NCI-H2196 (cell line): ENCODE measurements around the gene UBE2J1.
"Not testable (repeated sequence)": the region's sequence is repeated elsewhere in the genome, so short reads cannot be mapped to it uniquely, and the experiment has no call there.

Experiments used
- DNase-seq: peaks from one replicate; lab custom pipeline; 2025; ENCODE audit not compliant: unreplicated experiment; lab: John Stamatoyannopoulos, UW

The UBE2J1 gene

GRCh38 chr6:89321131-89321970 lies 31.2 kb downstream of the UBE2J1 start:
- DNase-seq: no peak

- no peak for DNase-seq
Observed at GRCh38 chr6:89320012-89320559, 32.4 kb downstream of the UBE2J1 start.

- DNase-seq: no peak
Observed at GRCh38 chr6:89317067-89317466, 35.5 kb downstream of the UBE2J1 start.

- DNase-seq: no peak
Observed at GRCh38 chr6:89315249-89315885, 37.2 kb downstream of the UBE2J1 start, which contains the start of gene GABRR2. Gene GABRR2 (minus strand): TSS chr6:89315299. CDS start chr6:89315165, 134 bp downstream.

GRCh38 chr6:89314692-89315091 lies 37.8 kb downstream of the UBE2J1 start:
- DNase-seq: no peak

GRCh38 chr6:89313006-89313405 lies 39.5 kb downstream of the UBE2J1 start:
- no peak for DNase-seq

- DNase-seq: peak; percentile 73
Observed at GRCh38 chr6:89311853-89312531, 40.5 kb downstream of the UBE2J1 start.

GRCh38 chr6:89311530-89311852 lies 41.0 kb downstream of the UBE2J1 start:
- DNase-seq: no peak

GRCh38 chr6:89310929-89311328 lies 41.6 kb downstream of the UBE2J1 start:
- no peak for DNase-seq

GRCh38 chr6:89308525-89309395 lies 43.8 kb downstream of the UBE2J1 start:
- no peak for DNase-seq

GRCh38 chr6:89304517-89304916 lies 48.0 kb downstream of the UBE2J1 start:
- DNase-seq: not testable (repeated sequence)

- no peak for DNase-seq
Observed at GRCh38 chr6:89302936-89303335, 49.6 kb downstream of the UBE2J1 start.

- no peak for DNase-seq
Observed at GRCh38 chr6:89302195-89302770, 50.2 kb downstream of the UBE2J1 start.

GRCh38 chr6:89301586-89302194 lies 50.8 kb downstream of the UBE2J1 start:
- DNase-seq: no peak

GRCh38 chr6:89299466-89299850 lies 53.1 kb downstream of the UBE2J1 start:
- peak; percentile 43 for DNase-seq

- peak; percentile 50 for DNase-seq
Observed at GRCh38 chr6:89298680-89299465, 53.6 kb downstream of the UBE2J1 start.

- peak; percentile 80 for DNase-seq
Observed at GRCh38 chr6:89297695-89298351, 54.7 kb downstream of the UBE2J1 start.

GRCh38 chr6:89295981-89296380 lies 56.5 kb downstream of the UBE2J1 start:
- DNase-seq: no peak

- not testable (repeated sequence) for DNase-seq
Observed at GRCh38 chr6:89295116-89295515, 57.4 kb downstream of the UBE2J1 start.
